GM21360 (cell line): Measurements from ENCODE around the gene PLB1.

Experiments
- ATAC-seq: cut with Tn5 transposase; IDR thresholded peaks from one replicate; pipeline ENCODE4 v1.9.1; 2021; ENCODE audit warnings: mild to moderate bottlenecking, moderate library complexity; ENCODE audit not compliant: unreplicated experiment

PLB1 gene

GRCh38 chr2:28607730-28608499, 112.1 kb downstream of the PLB1 start:
- ATAC-seq, result no peak

- ATAC-seq, result no peak
These were observed 112.9 kb downstream of the PLB1 start for GRCh38 chr2:28608500-28609424.

GRCh38 chr2:28610583-28611201, 114.8 kb downstream of the PLB1 start:
- ATAC-seq, result no peak

GRCh38 chr2:28612131-28612812, 116.4 kb downstream of the PLB1 start:
- no peak for ATAC-seq

- ATAC-seq, result no peak
These were observed 117.3 kb downstream of the PLB1 start for GRCh38 chr2:28613186-28613585.

GRCh38 chr2:28613633-28614501, 118.0 kb downstream of the PLB1 start:
- ATAC-seq, result no peak

- no peak for ATAC-seq
These were observed 119.8 kb downstream of the PLB1 start for GRCh38 chr2:28615706-28616105.

GRCh38 chr2:28616396-28616999, 120.6 kb downstream of the PLB1 start:
- no peak for ATAC-seq

- no peak for ATAC-seq
These were observed 121.8 kb downstream of the PLB1 start for GRCh38 chr2:28617502-28618184.

- no peak for ATAC-seq
These were observed 122.6 kb downstream of the PLB1 start for GRCh38 chr2:28618221-28619141.

GRCh38 chr2:28619213-28620196, 123.6 kb downstream of the PLB1 start:
- ATAC-seq, result no peak

GRCh38 chr2:28620291-28620793, 124.5 kb downstream of the PLB1 start:
- no peak for ATAC-seq

- ATAC-seq, result no peak
These were observed 124.9 kb downstream of the PLB1 start for GRCh38 chr2:28620801-28621171.

- no peak for ATAC-seq
These were observed 125.6 kb downstream of the PLB1 start for GRCh38 chr2:28621172-28622100.

- ATAC-seq, result no peak
These were observed 126.2 kb downstream of the PLB1 start for GRCh38 chr2:28622101-28622499.
